ENCODE measurements around the gene MAPRE2. TPM values are rescaled to one million over a fixed set of nuclear protein-coding genes. Genes with fewer than 3 reads are reported as not detected.

Gene MAPRE2
- total RNA-seq, 6 donors from 2014 or later: 21.2 to 35.5 (median 27.8) TPM

DNA sequence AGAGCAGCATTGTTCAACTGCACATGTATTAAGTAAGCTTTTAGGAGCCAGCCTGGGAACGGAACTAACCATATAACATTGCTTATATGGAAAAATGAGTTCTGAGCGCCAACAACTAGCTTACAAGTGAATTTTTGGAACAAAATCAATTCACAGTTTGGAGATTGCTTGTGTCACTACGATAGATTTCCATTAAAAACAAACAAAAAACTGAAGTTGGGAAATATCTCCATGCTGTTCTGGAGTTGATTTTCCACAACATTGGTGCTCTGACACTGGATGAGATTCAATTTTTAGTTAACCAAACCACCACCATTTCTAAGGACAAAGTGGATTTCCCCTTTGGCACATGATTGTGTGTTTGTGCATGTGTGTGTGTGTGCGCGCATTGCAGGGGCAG is 142.7 kb downstream of the MAPRE2 start:
- H3K27me3 ChIP-seq: no peaks in the 10 kb centered on the region
- DNase-seq: no peak
- WGBS, 2 donors: 66 to 90% methylated on average over 5 of the region's 5 CpGs

GRCh38 chr18:35185771-35186170 is 144.6 kb downstream of the MAPRE2 start:
- WGBS, 2 donors: 67 to 91% methylated on average over 2 of the region's 2 CpGs
- no peak for TF ChIP-seq EP300 (IDR thresholded peaks at IDR 0.05)
- no peaks in the 10 kb centered on the region for H3K4me1 ChIP-seq
- DNase-seq (no peak), ATAC-seq (ENCODE audit: low FRiP score in 2 of 2) (no peak)
- no peaks in the 10 kb centered on the region for H3K9me3 ChIP-seq
- H3K27ac ChIP-seq: no peak overlapping the region
- no peak overlapping the region for H3K4me3 ChIP-seq
- no peaks in the 10 kb centered on the region for H3K36me3 ChIP-seq
- H3K27me3 ChIP-seq: no peaks in the 10 kb centered on the region

More for the DNA sequence above, 142.7 kb downstream of the MAPRE2 start:
- no peaks in the 10 kb centered on the region for H3K4me1 ChIP-seq
- no peaks in the 10 kb centered on the region for H3K9me3 ChIP-seq
- H3K4me3 ChIP-seq: no peak overlapping the region
- no peaks in the 10 kb centered on the region for H3K36me3 ChIP-seq
- no peak for ATAC-seq (ENCODE audit: low FRiP score in 2 of 2)
- TF ChIP-seq POLR2A (IDR thresholded peaks at IDR 0.05): no peak
- TF ChIP-seq POLR2AphosphoS5 (IDR thresholded peaks at IDR 0.05): no peak
- H3K27ac ChIP-seq: no peak overlapping the region

- DNase-seq: no peak
- Histone ChIP-seq H3K27ac (no peak overlapping the region), H3K4me1 (no peaks in the 10 kb centered on the region), H3K4me3 (no peak overlapping the region), H3K36me3 (no peaks in the 10 kb centered on the region), H3K27me3 (no peaks in the 10 kb centered on the region), H3K9me3 (no peaks in the 10 kb centered on the region)
- TF ChIP-seq POLR2A (IDR thresholded peaks at IDR 0.05): no peak
- TF ChIP-seq, protein P1, sequence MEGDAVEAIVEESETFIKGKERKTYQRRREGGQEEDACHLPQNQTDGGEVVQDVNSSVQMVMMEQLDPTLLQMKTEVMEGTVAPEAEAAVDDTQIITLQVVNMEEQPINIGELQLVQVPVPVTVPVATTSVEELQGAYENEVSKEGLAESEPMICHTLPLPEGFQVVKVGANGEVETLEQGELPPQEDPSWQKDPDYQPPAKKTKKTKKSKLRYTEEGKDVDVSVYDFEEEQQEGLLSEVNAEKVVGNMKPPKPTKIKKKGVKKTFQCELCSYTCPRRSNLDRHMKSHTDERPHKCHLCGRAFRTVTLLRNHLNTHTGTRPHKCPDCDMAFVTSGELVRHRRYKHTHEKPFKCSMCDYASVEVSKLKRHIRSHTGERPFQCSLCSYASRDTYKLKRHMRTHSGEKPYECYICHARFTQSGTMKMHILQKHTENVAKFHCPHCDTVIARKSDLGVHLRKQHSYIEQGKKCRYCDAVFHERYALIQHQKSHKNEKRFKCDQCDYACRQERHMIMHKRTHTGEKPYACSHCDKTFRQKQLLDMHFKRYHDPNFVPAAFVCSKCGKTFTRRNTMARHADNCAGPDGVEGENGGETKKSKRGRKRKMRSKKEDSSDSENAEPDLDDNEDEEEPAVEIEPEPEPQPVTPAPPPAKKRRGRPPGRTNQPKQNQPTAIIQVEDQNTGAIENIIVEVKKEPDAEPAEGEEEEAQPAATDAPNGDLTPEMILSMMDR (IDR thresholded peaks at IDR 0.05): no peak
- TF ChIP-seq EP300 (IDR thresholded peaks at IDR 0.05): no peak
- no peak for TF ChIP-seq POLR2AphosphoS5 (IDR thresholded peaks at IDR 0.05)
- ATAC-seq (ENCODE audit: low FRiP score in 2 of 2): no peak
- 82 to 88% methylated on average over 6 of the region's 6 CpGs for WGBS, 2 donors
Measured at GRCh38 chr18:35186291-35187034, 145.2 kb downstream of the MAPRE2 start.

DNA sequence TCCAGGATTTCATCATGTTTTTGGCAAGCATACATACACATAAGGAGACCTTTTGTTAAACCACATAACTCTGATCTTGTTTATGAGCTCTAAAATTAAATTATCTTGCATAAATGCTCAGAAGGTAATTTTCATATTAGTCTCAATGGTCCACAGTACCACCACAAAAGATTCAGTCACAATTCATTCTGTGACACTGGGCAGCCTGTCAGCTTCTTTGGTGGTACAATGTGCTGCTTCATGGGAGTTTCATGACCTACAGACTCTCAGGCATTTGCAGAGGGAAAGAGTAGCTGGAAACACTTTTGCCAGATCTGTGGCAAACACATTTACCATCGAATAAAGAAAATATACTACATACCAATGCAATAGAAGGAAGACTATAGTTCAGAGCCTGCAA is 148.3 kb downstream of the MAPRE2 start:
- no peak for ATAC-seq (ENCODE audit: low FRiP score in 2 of 2)
- TF ChIP-seq, protein P1 (IDR thresholded peaks at IDR 0.05): no peak
- TF ChIP-seq POLR2AphosphoS5 (IDR thresholded peaks at IDR 0.05) (no peak), POLR2A (IDR thresholded peaks at IDR 0.05) (no peak), EP300 (IDR thresholded peaks at IDR 0.05) (no peak)
- no peak overlapping the region for H3K27ac ChIP-seq
- no peak for DNase-seq
- no peaks in the 10 kb centered on the region for H3K4me1 ChIP-seq
- H3K4me3 ChIP-seq: no peak overlapping the region
- H3K9me3 ChIP-seq: no peaks in the 10 kb centered on the region
- H3K36me3 ChIP-seq: no peaks in the 10 kb centered on the region
- H3K27me3 ChIP-seq: no peaks in the 10 kb centered on the region
- 72% methylated on average over 1 of the region's 1 CpG for WGBS, 2 donors

GRCh38 chr18:35190948-35191697 is 149.9 kb downstream of the MAPRE2 start:
- TF ChIP-seq POLR2AphosphoS5 (IDR thresholded peaks at IDR 0.05) (no peak), POLR2A (IDR thresholded peaks at IDR 0.05) (no peak), EP300 (IDR thresholded peaks at IDR 0.05) (no peak)
- TF ChIP-seq, protein P1 (IDR thresholded peaks at IDR 0.05): no peak
- Histone ChIP-seq H3K4me1 (no peaks in the 10 kb centered on the region), H3K27ac (no peak overlapping the region), H3K9me3 (no peaks in the 10 kb centered on the region), H3K4me3 (no peak overlapping the region), H3K36me3 (no peaks in the 10 kb centered on the region), H3K27me3 (no peaks in the 10 kb centered on the region)
- no peak for DNase-seq
- no peak for ATAC-seq (ENCODE audit: low FRiP score in 2 of 2)
- WGBS, 2 donors: 65 to 72% methylated on average over 4 of the region's 4 CpGs

Data from upper lobe of left lung (tissue), 6 donors.